ENCODE results near the gene FBXO40. TPM values are rescaled to one million over a fixed set of nuclear protein-coding genes. Genes with fewer than 3 reads are reported as not detected.
"Not testable (repeated sequence)": the region's sequence is repeated elsewhere in the genome, so short reads cannot be mapped to it uniquely, and the experiment has no call there.

Gene FBXO40
- total and polyA plus RNA-seq, 4 donors, result 0.13 TPM; not detected in 3

DNA sequence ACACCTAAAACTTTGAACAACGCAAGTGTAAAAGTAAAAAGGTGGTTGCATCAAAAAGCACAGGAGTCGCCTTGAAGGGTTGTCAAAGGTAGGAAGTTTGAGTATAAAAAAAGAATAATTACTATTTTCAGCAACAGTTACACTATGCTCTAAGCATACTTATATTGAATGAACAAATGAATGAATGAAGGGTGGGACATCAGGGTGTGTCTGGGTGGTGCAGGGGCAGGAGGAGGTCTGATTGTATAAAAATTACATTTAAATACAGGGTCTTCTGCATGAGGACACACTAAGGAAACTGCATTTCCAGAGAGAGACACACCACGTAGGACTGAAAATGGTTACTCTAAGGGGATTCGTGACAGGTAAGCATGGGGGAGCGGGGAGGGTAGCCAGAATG is 25.5 kb upstream of the FBXO40 start, which contains the start of gene ARGFX:
ARGFX (plus strand) TSS at position 301 of the 400 bp plus-strand sequence. CDS start 2,765 bp downstream, outside the sequence.
- DNase-seq (no peak), ATAC-seq (ENCODE audit: low FRiP score) (no peak)
- no peak within 1 kb of the TSS for H3K27ac ChIP-seq (ENCODE audit: low read depth in 1 of 2, low read length in 2 of 2)
- no peaks in the 10 kb centered on the region for H3K27me3 ChIP-seq (ENCODE audit: control insufficient read depth in 1 of 2, insufficient read depth in 2 of 2, low read length in 1 of 2)
- H3K9me3 ChIP-seq (ENCODE audit: control insufficient read depth, low read length), result no peaks in the 10 kb centered on the region
- no peaks in the 10 kb centered on the region for H3K4me1 ChIP-seq (ENCODE audit: control insufficient read depth in 1 of 2, insufficient read depth in 2 of 2, low read length in 2 of 2)
- no peak within 1 kb of the TSS for H3K4me3 ChIP-seq (ENCODE audit: low read length in 2 of 2)
- intact Hi-C loops (cut with DNase I), result no loop called here
- 92% methylated on average over 5 of the region's 5 CpGs for WGBS, 2 donors
- H3K36me3 ChIP-seq (ENCODE audit: control insufficient read depth in 1 of 2, insufficient read depth in 2 of 2, low read length in 1 of 2), result no peaks in the 10 kb centered on the region

DNA sequence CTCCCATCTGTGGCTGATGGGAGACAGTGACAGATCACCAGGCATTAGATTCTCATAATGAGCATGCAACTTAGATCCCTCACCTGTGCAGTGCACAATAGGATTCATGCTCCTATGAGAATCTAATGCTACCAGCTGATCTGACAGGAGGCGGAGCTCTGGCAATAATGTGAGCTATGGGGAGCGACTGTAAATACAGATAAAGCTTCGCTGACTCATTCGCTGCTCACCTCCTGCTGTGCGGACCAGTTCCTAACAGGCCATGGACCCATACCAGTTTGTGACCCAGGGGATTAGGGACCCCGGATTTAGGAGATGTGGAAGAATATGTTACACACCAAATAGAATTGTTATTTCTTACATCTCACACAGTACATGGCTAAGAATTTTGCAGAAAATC is 18.7 kb upstream of the FBXO40 start:
- Histone ChIP-seq H3K36me3 (ENCODE audit: control insufficient read depth in 1 of 2, insufficient read depth in 2 of 2, low read length in 1 of 2) (no peaks in the 10 kb centered on the region), H3K9me3 (ENCODE audit: control insufficient read depth, low read length) (no peaks in the 10 kb centered on the region), H3K4me1 (ENCODE audit: control insufficient read depth in 1 of 2, insufficient read depth in 2 of 2, low read length in 2 of 2) (no peaks in the 10 kb centered on the region), H3K27ac (ENCODE audit: low read depth in 1 of 2, low read length in 2 of 2) (no peak overlapping the region), H3K4me3 (ENCODE audit: low read length in 2 of 2) (no peak overlapping the region), H3K27me3 (ENCODE audit: control insufficient read depth in 1 of 2, insufficient read depth in 2 of 2, low read length in 1 of 2) (no peaks in the 10 kb centered on the region)
- no peak for ATAC-seq (ENCODE audit: low FRiP score)
- DNase-seq, result no peak
- 63 to 66% methylated on average over 6 of the region's 6 CpGs for WGBS, 2 donors
- intact Hi-C loops (cut with DNase I), result no loop called here

DNA sequence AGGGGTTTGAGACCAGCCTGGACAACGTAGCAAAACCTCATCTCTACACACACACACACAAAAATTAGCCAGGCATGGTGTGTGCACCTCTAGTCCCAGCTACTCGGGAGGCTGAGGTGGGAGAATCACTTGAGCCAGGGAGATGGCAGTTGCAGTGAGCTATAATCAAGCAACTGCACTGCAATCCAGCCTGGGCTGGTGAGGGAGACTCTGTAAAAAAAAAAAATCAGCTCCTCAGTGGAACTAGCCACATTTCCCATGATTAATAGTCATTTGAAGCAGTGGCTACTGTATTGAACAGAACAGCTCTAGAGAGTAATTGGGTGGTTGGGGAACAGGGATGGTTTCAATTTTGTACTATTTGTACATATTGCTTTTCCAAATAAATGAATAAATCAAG is 11.5 kb upstream of the FBXO40 start:
- 62 to 65% methylated on average over 2 of the region's 2 CpGs for WGBS, 2 donors
- H3K4me3 ChIP-seq (ENCODE audit: low read length in 2 of 2), result no peak overlapping the region
- H3K36me3 ChIP-seq (ENCODE audit: control insufficient read depth in 1 of 2, insufficient read depth in 2 of 2, low read length in 1 of 2), result no peaks in the 10 kb centered on the region
- H3K27me3 ChIP-seq (ENCODE audit: control insufficient read depth in 1 of 2, insufficient read depth in 2 of 2, low read length in 1 of 2), result no peaks in the 10 kb centered on the region
- intact Hi-C loops (cut with DNase I), result no loop called here
- H3K9me3 ChIP-seq (ENCODE audit: control insufficient read depth, low read length), result no peaks in the 10 kb centered on the region
- no peak for DNase-seq
- H3K4me1 ChIP-seq (ENCODE audit: control insufficient read depth in 1 of 2, insufficient read depth in 2 of 2, low read length in 2 of 2), result no peaks in the 10 kb centered on the region
- no peak overlapping the region for H3K27ac ChIP-seq (ENCODE audit: low read depth in 1 of 2, low read length in 2 of 2)
- no peak for ATAC-seq (ENCODE audit: low FRiP score)

DNA sequence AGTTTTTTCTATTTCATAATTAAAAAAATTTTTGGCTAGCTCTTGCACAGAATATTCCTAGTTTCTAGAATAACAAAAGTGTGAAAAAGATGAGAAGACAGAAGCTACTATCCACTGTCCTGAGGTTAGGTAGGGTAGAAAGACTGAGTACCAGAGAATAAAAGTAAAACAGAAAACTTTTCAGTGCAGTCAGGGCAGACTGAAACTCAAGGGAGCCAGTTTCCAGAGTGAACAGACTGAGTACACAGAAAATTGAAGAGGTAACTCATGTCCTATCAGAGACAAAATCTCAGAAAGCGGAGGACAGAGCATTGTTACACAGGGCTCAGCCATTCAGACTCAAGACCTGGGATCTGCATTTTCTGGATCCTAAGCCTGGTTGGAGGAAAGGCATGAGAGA is 8.8 kb upstream of the FBXO40 start:
- H3K4me3 ChIP-seq (ENCODE audit: low read length in 2 of 2), result no peak overlapping the region
- no peaks in the 10 kb centered on the region for H3K4me1 ChIP-seq (ENCODE audit: control insufficient read depth in 1 of 2, insufficient read depth in 2 of 2, low read length in 2 of 2)
- DNase-seq, result no peak
- H3K9me3 ChIP-seq (ENCODE audit: control insufficient read depth, low read length), result no peaks in the 10 kb centered on the region
- ATAC-seq (ENCODE audit: low FRiP score), result no peak
- intact Hi-C loops (cut with DNase I), result no loop called here
- 90 to 94% methylated on average over 1 of the region's 1 CpG for WGBS, 2 donors
- no peak overlapping the region for H3K27ac ChIP-seq (ENCODE audit: low read depth in 1 of 2, low read length in 2 of 2)
- H3K27me3 ChIP-seq (ENCODE audit: control insufficient read depth in 1 of 2, insufficient read depth in 2 of 2, low read length in 1 of 2), result no peaks in the 10 kb centered on the region
- no peaks in the 10 kb centered on the region for H3K36me3 ChIP-seq (ENCODE audit: control insufficient read depth in 1 of 2, insufficient read depth in 2 of 2, low read length in 1 of 2)

DNA sequence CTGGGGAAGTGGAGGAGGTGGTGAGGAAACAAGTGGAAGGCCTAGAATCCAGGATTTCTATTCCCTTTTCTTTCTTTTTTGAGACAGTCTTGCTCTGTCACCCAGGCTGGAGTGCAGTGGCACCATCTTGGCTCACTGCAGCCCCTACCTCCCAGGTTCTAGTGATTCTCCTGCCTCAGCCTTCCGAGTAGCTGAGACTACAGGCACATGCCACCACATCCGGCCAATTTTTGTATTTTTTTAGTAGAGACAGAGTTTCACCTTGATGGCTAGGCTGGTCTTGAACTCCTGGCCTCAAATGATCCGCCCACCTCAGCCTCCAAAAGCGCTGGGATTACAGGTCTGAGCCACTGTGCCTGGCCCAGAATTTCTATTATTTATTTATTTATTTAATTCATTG is 627 bp downstream of the FBXO40 start:
- H3K27me3 ChIP-seq (ENCODE audit: control insufficient read depth in 1 of 2, insufficient read depth in 2 of 2, low read length in 1 of 2); H3K36me3 ChIP-seq (ENCODE audit: control insufficient read depth in 1 of 2, insufficient read depth in 2 of 2, low read length in 1 of 2); H3K4me1 ChIP-seq (ENCODE audit: control insufficient read depth in 1 of 2, insufficient read depth in 2 of 2, low read length in 2 of 2); H3K9me3 ChIP-seq (ENCODE audit: control insufficient read depth, low read length); ATAC-seq (ENCODE audit: low FRiP score); H3K27ac ChIP-seq (ENCODE audit: low read depth in 1 of 2, low read length in 2 of 2); intact Hi-C loops (cut with DNase I); H3K4me3 ChIP-seq (ENCODE audit: low read length in 2 of 2); DNase-seq: not testable (repeated sequence)
- 95 to 96% methylated on average over 4 of the region's 4 CpGs for WGBS, 2 donors

DNA sequence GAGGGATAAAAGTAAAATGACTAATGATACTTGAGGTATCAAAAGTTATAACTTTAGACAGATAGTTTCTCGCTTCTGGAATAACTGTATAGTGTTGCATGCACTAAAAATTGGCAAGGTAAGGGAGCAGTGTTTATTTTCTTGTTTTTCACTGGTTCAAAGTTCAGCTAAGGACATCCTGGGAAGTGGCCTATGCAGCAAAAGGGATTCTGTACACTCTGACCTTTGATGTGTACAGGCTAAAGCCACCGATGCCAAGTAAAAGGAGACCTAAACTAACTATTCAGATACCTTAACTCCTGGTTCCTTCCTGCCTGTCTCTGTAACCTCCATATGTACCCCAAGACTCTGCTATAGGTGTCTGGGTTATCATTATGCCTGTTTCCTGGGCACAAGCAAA is 1.7 kb downstream of the FBXO40 start:
- 82 to 84% methylated on average over 2 of the region's 2 CpGs for WGBS, 2 donors
- DNase-seq (no peak), ATAC-seq (ENCODE audit: low FRiP score) (no peak)
- H3K27ac ChIP-seq (ENCODE audit: low read depth in 1 of 2, low read length in 2 of 2), result no peak overlapping the region
- intact Hi-C loops (cut with DNase I), result no loop called here
- H3K4me1 ChIP-seq (ENCODE audit: control insufficient read depth in 1 of 2, insufficient read depth in 2 of 2, low read length in 2 of 2), result no peaks in the 10 kb centered on the region
- H3K9me3 ChIP-seq (ENCODE audit: control insufficient read depth, low read length), result no peaks in the 10 kb centered on the region
- no peak overlapping the region for H3K4me3 ChIP-seq (ENCODE audit: low read length in 2 of 2)
- no peaks in the 10 kb centered on the region for H3K27me3 ChIP-seq (ENCODE audit: control insufficient read depth in 1 of 2, insufficient read depth in 2 of 2, low read length in 1 of 2)
- H3K36me3 ChIP-seq (ENCODE audit: control insufficient read depth in 1 of 2, insufficient read depth in 2 of 2, low read length in 1 of 2), result no peaks in the 10 kb centered on the region

DNA sequence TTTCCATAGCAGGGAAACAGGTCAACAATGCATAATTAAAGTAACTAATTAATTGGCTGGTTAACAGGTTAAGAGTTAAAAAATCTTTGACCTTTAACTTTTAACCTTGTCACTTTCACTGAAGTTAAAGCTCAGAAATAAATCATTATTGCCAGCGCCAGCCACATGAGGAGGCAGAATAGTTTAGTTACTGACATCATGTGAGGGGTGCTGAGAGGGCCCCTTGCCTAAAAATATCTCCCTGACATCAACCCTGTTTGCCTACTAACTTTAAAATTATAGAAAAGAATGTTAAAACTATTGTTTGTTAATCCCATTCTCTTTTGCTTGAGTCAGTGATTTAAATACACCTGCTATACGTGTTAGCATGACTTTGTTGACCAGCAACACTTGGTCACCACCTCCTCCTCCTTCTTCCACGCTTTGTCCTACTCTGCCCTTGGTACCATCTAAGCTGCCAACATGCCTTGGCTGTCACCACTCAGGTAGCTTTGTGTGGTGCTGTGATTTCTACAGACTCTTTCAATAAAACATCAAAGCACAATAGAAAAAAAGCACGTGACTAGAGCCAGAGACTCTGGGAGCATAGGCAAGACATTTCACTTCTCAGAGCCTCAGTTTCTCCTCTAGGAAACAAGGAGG is 2.7 kb downstream of the FBXO40 start:
- Histone ChIP-seq H3K36me3 (ENCODE audit: control insufficient read depth in 1 of 2, insufficient read depth in 2 of 2, low read length in 1 of 2) (no peaks in the 10 kb centered on the region), H3K4me1 (ENCODE audit: control insufficient read depth in 1 of 2, insufficient read depth in 2 of 2, low read length in 2 of 2) (no peaks in the 10 kb centered on the region), H3K27me3 (ENCODE audit: control insufficient read depth in 1 of 2, insufficient read depth in 2 of 2, low read length in 1 of 2) (no peaks in the 10 kb centered on the region), H3K4me3 (ENCODE audit: low read length in 2 of 2) (no peak overlapping the region), H3K27ac (ENCODE audit: low read depth in 1 of 2, low read length in 2 of 2) (no peak overlapping the region), H3K9me3 (ENCODE audit: control insufficient read depth, low read length) (no peaks in the 10 kb centered on the region)
- DNase-seq (no peak), ATAC-seq (ENCODE audit: low FRiP score) (no peak)
- 23 to 29% methylated on average over 4 of the region's 4 CpGs for WGBS, 2 donors
- intact Hi-C loops (cut with DNase I), result no loop called here

DNA sequence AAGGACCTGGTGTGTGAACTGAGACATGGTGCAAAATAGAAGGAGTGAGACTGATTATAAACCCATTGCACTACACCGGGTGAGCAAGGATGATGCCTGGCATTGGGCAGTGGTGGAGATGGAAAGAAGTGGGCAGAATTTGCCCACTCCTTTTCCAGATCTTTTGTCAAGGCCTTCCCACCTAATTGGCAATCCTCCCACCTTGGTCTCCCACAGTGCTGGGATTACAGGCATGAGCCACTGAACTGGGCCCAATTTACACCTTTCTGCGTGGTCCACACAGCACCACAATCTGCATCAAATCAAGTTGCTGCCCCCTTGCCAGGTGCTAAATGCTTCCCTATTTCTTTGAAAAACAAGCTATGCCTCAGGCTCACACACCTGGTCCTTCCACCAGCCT is 5.4 kb downstream of the FBXO40 start:
- Histone ChIP-seq H3K4me1 (ENCODE audit: control insufficient read depth in 1 of 2, insufficient read depth in 2 of 2, low read length in 2 of 2) (no peaks in the 10 kb centered on the region), H3K9me3 (ENCODE audit: control insufficient read depth, low read length) (no peaks in the 10 kb centered on the region), H3K27me3 (ENCODE audit: control insufficient read depth in 1 of 2, insufficient read depth in 2 of 2, low read length in 1 of 2) (no peaks in the 10 kb centered on the region), H3K27ac (ENCODE audit: low read depth in 1 of 2, low read length in 2 of 2) (no peak overlapping the region), H3K4me3 (ENCODE audit: low read length in 2 of 2) (no peak overlapping the region), H3K36me3 (ENCODE audit: control insufficient read depth in 1 of 2, insufficient read depth in 2 of 2, low read length in 1 of 2) (no peaks in the 10 kb centered on the region)
- DNase-seq (no peak), ATAC-seq (ENCODE audit: low FRiP score) (no peak)
- WGBS, 2 donors, result 91 to 96% methylated on average over 2 of the region's 2 CpGs
- intact Hi-C loops (cut with DNase I), result no loop called here

DNA sequence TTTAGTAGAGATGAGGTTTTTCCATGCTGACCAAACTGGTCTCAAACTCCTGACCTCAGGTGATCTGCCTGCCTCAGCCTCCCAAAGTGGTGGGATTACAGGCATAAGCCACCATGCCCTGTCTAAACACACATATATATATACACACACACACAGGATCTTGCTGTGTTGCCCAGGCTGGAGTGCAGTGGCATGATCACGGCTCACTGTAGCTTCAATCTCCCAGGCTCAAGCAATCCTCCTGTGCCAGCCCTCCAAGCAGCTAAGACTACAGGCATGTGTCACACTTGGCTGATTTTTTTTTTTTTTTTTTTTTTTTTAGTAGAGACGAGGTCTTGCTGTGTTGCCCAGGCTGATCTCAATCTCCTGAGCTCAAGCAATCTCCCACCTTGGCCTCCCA is 6.7 kb downstream of the FBXO40 start:
- H3K27ac ChIP-seq (ENCODE audit: low read depth in 1 of 2, low read length in 2 of 2); intact Hi-C loops (cut with DNase I): not testable (repeated sequence)

More for the DNA sequence above, 6.7 kb downstream of the FBXO40 start:
- H3K4me1 ChIP-seq (ENCODE audit: control insufficient read depth in 1 of 2, insufficient read depth in 2 of 2, low read length in 2 of 2); ATAC-seq (ENCODE audit: low FRiP score); H3K9me3 ChIP-seq (ENCODE audit: control insufficient read depth, low read length); H3K36me3 ChIP-seq (ENCODE audit: control insufficient read depth in 1 of 2, insufficient read depth in 2 of 2, low read length in 1 of 2); H3K4me3 ChIP-seq (ENCODE audit: low read length in 2 of 2); H3K27me3 ChIP-seq (ENCODE audit: control insufficient read depth in 1 of 2, insufficient read depth in 2 of 2, low read length in 1 of 2); DNase-seq: not testable (repeated sequence)
- 14 to 34% methylated on average over 2 of the region's 2 CpGs for WGBS, 2 donors

Data from aorta (tissue), 5 donors.